Activated gamma-delta T cell (primary cell): Measurements from ENCODE around the gene MIDN.
"Not testable (repeated sequence)": the region's sequence is repeated elsewhere in the genome, so short reads cannot be mapped to it uniquely, and the experiment has no call there.

ENCODE experiments used
- DNase-seq: peaks from one replicate; lab custom pipeline; 2025; lab: John Stamatoyannopoulos, UW

The MIDN gene

GRCh38 chr19:1294688-1295087 is 46.3 kb downstream of the MIDN start:
- DNase-seq = no peak

GRCh38 chr19:1295169-1296012 is 47.0 kb downstream of the MIDN start:
- DNase-seq = peak; percentile 32

GRCh38 chr19:1296078-1296477 is 47.7 kb downstream of the MIDN start:
- DNase-seq = no peak

- no peak for DNase-seq
These were observed 48.3 kb downstream of the MIDN start for GRCh38 chr19:1296575-1297271.

- no peak for DNase-seq
These were observed 49.9 kb downstream of the MIDN start for GRCh38 chr19:1298235-1298634.

GRCh38 chr19:1299801-1300200 is 51.4 kb downstream of the MIDN start:
- no peak for DNase-seq

GRCh38 chr19:1300744-1301490 is 52.5 kb downstream of the MIDN start:
- DNase-seq = no peak

GRCh38 chr19:1302533-1303239 is 54.3 kb downstream of the MIDN start:
- DNase-seq = no peak

- no peak for DNase-seq
These were observed 56.0 kb downstream of the MIDN start for GRCh38 chr19:1304197-1304924.

GRCh38 chr19:1305354-1305753 is 57.0 kb downstream of the MIDN start:
- not testable (repeated sequence) for DNase-seq

GRCh38 chr19:1307320-1307719 is 58.9 kb downstream of the MIDN start:
- no peak for DNase-seq

- no peak for DNase-seq
These were observed 59.4 kb downstream of the MIDN start for GRCh38 chr19:1307755-1308303.

- DNase-seq = no peak
These were observed 60.3 kb downstream of the MIDN start for GRCh38 chr19:1308718-1309117.
